Liver (tissue), 9 donors: ENCODE measurements around the gene ARL4D. TPM values are rescaled to one million over a fixed set of nuclear protein-coding genes. Genes with fewer than 3 reads are reported as not detected.

Experiments
- DNase-seq: peaks from one replicate; pipeline ENCODE4 v3.0.0-alpha.2; 2017; ENCODE audit warnings: low spot score
- H3K27ac ChIP-seq, 2 donors: one replicate each; pipeline ENCODE4 v1.7.0; 2013; ENCODE audit warnings: inconsistent platforms in 2 of 2, low read length in 2 of 2, control low read depth in 1 of 2, low read depth in 1 of 2, mild to moderate bottlenecking in 1 of 2
- H3K27me3 ChIP-seq, 4 donors: one replicate each; pipeline versions ENCODE4 v1.6.1 to v1.7.0; 2013; ENCODE audit warnings: low read length in 3 of 4, inconsistent platforms in 1 of 4, mild to moderate bottlenecking in 1 of 4, moderate library complexity in 1 of 4; ENCODE audit not compliant: control insufficient read depth in 4 of 4, insufficient read depth in 4 of 4
- H3K36me3 ChIP-seq, 4 donors: one replicate each; pipeline versions ENCODE4 v1.6.1 to v1.7.0; 2013; ENCODE audit warnings: low read length in 3 of 4, mild to moderate bottlenecking in 3 of 4, low read depth in 1 of 4, moderate library complexity in 1 of 4; ENCODE audit not compliant: control insufficient read depth in 4 of 4, insufficient read depth in 3 of 4
- H3K4me1 ChIP-seq, 4 donors: one replicate each; pipeline versions ENCODE4 v1.6.1 to v1.7.0; 2013; ENCODE audit warnings: low read length in 3 of 4, mild to moderate bottlenecking in 3 of 4, moderate library complexity in 1 of 4; ENCODE audit not compliant: control insufficient read depth in 4 of 4, insufficient read depth in 4 of 4
- H3K4me3 ChIP-seq, 3 donors: one replicate each; pipeline versions ENCODE4 v1.6.1 to v1.7.0; 2013; ENCODE audit warnings: low read length in 3 of 3, control low read depth in 1 of 3, low read depth in 1 of 3, mild to moderate bottlenecking in 1 of 3
- H3K9ac ChIP-seq, 2 donors: one replicate each; pipeline ENCODE4 v1.7.0; 2013; ENCODE audit warnings: low read length in 2 of 2, mild to moderate bottlenecking in 2 of 2, moderate library complexity in 2 of 2, control low read depth in 1 of 2, low read depth in 1 of 2
- H3K9me3 ChIP-seq, 4 donors: one replicate each; pipeline versions ENCODE4 v1.6.1 to v1.7.0; 2013; ENCODE audit warnings: low read length in 3 of 4; ENCODE audit not compliant: control insufficient read depth in 4 of 4
- CTCF ChIP-seq: fragments of 150-350 bp; IDR thresholded peaks from 2 replicates; pipeline ENCODE4 v1.5.1; 2017; ENCODE audit warnings: improper control_type of control experiment, low read depth, low read length; ENCODE audit not compliant: missing input control
- EGR1 ChIP-seq, 2 donors: IDR thresholded peaks; 2 replicates each; pipeline ENCODE4 v1.6.1; 2016 to 2018; ENCODE audit warnings: antibody characterized with exemption in 2 of 2, low read depth in 2 of 2
- FOXA1 ChIP-seq: IDR thresholded peaks from 2 replicates; pipeline ENCODE4 v1.6.1; 2016; ENCODE audit warnings: antibody characterized with exemption
- FOXA2 ChIP-seq: IDR thresholded peaks from 2 replicates; pipeline ENCODE4 v1.6.1; 2016; ENCODE audit warnings: antibody characterized with exemption
- GABPA ChIP-seq, 2 donors: IDR thresholded peaks in 1 of 2; conservative IDR thresholded peaks in 1 of 2; 2 replicates each; pipeline ENCODE4 v1.6.1; 2016; ENCODE audit warnings: antibody characterized with exemption in 2 of 2, mild to moderate bottlenecking in 1 of 2, moderate library complexity in 1 of 2
- MAX ChIP-seq: IDR thresholded peaks from 2 replicates; pipeline ENCODE4 v1.6.1; 2016; ENCODE audit warnings: antibody characterized with exemption
- NR2F2 ChIP-seq: IDR thresholded peaks from 2 replicates; pipeline ENCODE4 v1.6.1; 2016; ENCODE audit warnings: antibody characterized with exemption
- RAD21 ChIP-seq, 2 donors: IDR thresholded peaks; 2 replicates each; pipeline ENCODE4 v1.6.1; 2016; ENCODE audit warnings: antibody characterized with exemption in 2 of 2, mild to moderate bottlenecking in 2 of 2
- REST ChIP-seq: IDR thresholded peaks from 2 replicates; pipeline ENCODE4 v1.6.1; 2016; ENCODE audit warnings: antibody characterized with exemption, mild to moderate bottlenecking
- SP1 ChIP-seq: IDR thresholded peaks from 2 replicates; pipeline ENCODE4 v1.6.1; 2018; ENCODE audit warnings: antibody characterized with exemption, mild to moderate bottlenecking
- TAF1 ChIP-seq: conservative IDR thresholded peaks from 2 replicates; pipeline ENCODE4 v1.6.1; 2016; ENCODE audit warnings: antibody characterized with exemption, mild to moderate bottlenecking
- YY1 ChIP-seq: IDR thresholded peaks from 2 replicates; pipeline ENCODE4 v1.6.1; 2016; ENCODE audit warnings: antibody characterized with exemption, mild to moderate bottlenecking
- WGBS: extraction: QIAGEN DNeasy Blood & Tissue Kit; methylation state at CpG from one replicate; pipeline ENCODE4 v1.1.7; 2013; 5-methylcytosine and 5-hydroxymethylcytosine counted together
- polyA plus RNA-seq, 2 donors: library from polyadenylated mRNA; stranded (reverse) in 1 of 2; unstranded in 1 of 2; fragments of 200-250 nt in 1 of 2; fragments of >200 nt in 1 of 2; fragmentation: Nextera tagmentation in 1 of 2; extraction: Ambion mirVana in 1 of 2; gene quantifications; one replicate each; pipeline versions ENCODE4 v1.2.1 to v1.2.3, GENCODE V29; 2013 to 2015
- total RNA-seq, 2 donors: library from RNA; depleted of rRNA; stranded (reverse); fragments of >200 nt; gene quantifications; one replicate each; pipeline ENCODE4 v1.2.3, GENCODE V29; 2014
- TF ChIP-seq, protein P1 (sequence below): IDR thresholded peaks from 2 replicates; pipeline ENCODE4 v1.6.1; 2016; ENCODE audit warnings: antibody characterized with exemption
- TF ChIP-seq, protein P2 (sequence below): IDR thresholded peaks from 2 replicates; pipeline ENCODE4 v1.6.1; 2016; ENCODE audit warnings: antibody characterized with exemption
- donor health status: healthy.
- donor health status: healthy.
- donor health status: healthy.
- donor health status: healthy.
- donor health status: healthy.

Gene ARL4D
- total and polyA plus RNA-seq, 4 donors: 13.6 to 39.2 (median 17.6) TPM

DNA sequence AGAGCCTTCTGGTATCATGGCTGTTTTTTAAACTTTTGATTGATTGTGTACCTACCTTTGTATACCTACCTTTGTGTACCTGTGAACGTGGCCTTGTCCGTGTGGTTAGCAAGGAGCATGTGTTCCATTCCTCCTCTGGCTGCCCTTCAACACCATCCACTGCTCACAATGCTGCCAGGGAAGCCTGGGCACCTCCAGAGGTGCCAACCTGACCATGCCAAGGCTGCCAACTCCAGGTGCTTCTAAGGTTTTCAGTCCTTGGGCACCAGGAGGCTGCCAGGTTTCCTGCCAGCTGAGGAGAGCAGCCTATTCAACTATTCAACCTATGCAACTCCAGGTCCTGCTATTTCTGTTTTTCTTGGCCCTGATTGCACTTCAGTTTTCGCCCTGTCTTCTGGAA, 17.6 kb upstream of the ARL4D start:
- Histone ChIP-seq H3K4me3 (no peak overlapping the region), H3K4me1 (peaks cover 0 to 21% (median 7%) of the 10 kb centered on the region in 4 donors), H3K9me3 (peaks cover 0 to 7% (median 1%) of the 10 kb centered on the region in 4 donors), H3K27ac (no peak overlapping the region), H3K27me3 (no peaks in the 10 kb centered on the region), H3K9ac (no peak overlapping the region), H3K36me3 (no peaks in the 10 kb centered on the region)
- TF ChIP-seq NR2F2: no peak
- no peak for TF ChIP-seq FOXA2
- TF ChIP-seq EGR1 (IDR thresholded peaks at IDR 0.05; ENCODE audit: low read depth in 2 of 2): no peak
- TF ChIP-seq, protein P1, sequence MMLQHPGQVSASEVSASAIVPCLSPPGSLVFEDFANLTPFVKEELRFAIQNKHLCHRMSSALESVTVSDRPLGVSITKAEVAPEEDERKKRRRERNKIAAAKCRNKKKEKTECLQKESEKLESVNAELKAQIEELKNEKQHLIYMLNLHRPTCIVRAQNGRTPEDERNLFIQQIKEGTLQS: no peak
- no peak for TF ChIP-seq REST
- TF ChIP-seq, protein P2, sequence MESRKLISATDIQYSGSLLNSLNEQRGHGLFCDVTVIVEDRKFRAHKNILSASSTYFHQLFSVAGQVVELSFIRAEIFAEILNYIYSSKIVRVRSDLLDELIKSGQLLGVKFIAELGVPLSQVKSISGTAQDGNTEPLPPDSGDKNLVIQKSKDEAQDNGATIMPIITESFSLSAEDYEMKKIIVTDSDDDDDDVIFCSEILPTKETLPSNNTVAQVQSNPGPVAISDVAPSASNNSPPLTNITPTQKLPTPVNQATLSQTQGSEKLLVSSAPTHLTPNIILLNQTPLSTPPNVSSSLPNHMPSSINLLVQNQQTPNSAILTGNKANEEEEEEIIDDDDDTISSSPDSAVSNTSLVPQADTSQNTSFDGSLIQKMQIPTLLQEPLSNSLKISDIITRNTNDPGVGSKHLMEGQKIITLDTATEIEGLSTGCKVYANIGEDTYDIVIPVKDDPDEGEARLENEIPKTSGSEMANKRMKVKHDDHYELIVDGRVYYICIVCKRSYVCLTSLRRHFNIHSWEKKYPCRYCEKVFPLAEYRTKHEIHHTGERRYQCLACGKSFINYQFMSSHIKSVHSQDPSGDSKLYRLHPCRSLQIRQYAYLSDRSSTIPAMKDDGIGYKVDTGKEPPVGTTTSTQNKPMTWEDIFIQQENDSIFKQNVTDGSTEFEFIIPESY: no peak
- TF ChIP-seq FOXA1: no peak
- no peak for TF ChIP-seq MAX
- WGBS: 94% methylated on average over 3 of the region's 3 CpGs
- DNase-seq: no peak

- 99% methylated on average over 5 of the region's 5 CpGs for WGBS
- no peaks in the 10 kb centered on the region for H3K36me3 ChIP-seq
- no peak for DNase-seq
- H3K27me3 ChIP-seq: no peaks in the 10 kb centered on the region
- TF ChIP-seq GABPA (IDR thresholded peaks at IDR 0.05 in 1 of 2, conservative IDR thresholded peaks at IDR 0.05 in 1 of 2) (no peak), MAX (no peak), RAD21 (IDR thresholded peaks at IDR 0.05) (no peak), NR2F2 (no peak), FOXA1 (no peak), SP1 (no peak), REST (no peak), FOXA2 (no peak), YY1 (no peak), TAF1 (no peak), CTCF (no peak)
- TF ChIP-seq, protein P2: no peak
- TF ChIP-seq, protein P1: no peak
- H3K4me1 ChIP-seq: peaks cover 0 to 21% (median 7%) of the 10 kb centered on the region in 4 donors
- H3K9me3 ChIP-seq: peaks cover 0 to 7% (median 1%) of the 10 kb centered on the region in 4 donors
- H3K9ac ChIP-seq: no peak overlapping the region
- H3K4me3 ChIP-seq: no peak overlapping the region
- no peak overlapping the region for H3K27ac ChIP-seq
Observed at GRCh38 chr17:43381621-43382020, 17.2 kb upstream of the ARL4D start.
